Stimulated activated CD4-positive, alpha-beta T cell treated with anti-CD3 and anti-CD28 coated beads, Interleukin-1b, Interleukin-23, amount 100 ng/mL, for 48 hours (primary cell): ENCODE data around the gene NR3C1.

Source experiments
- DNase-seq: peaks from one replicate; pipeline ENCODE4 v3.0.0-alpha.2; 2020

NR3C1 gene

GRCh38 chr5:143425835-143426234 is 22.3 kb upstream of the NR3C1 start:
- no peak for DNase-seq

- DNase-seq = no peak
These were observed 14.8 kb upstream of the NR3C1 start for GRCh38 chr5:143418140-143418866.

- DNase-seq = no peak
These were observed 14.1 kb upstream of the NR3C1 start for GRCh38 chr5:143417503-143418139.

GRCh38 chr5:143416411-143416810 is 12.9 kb upstream of the NR3C1 start:
- DNase-seq = no peak

- no peak for DNase-seq
These were observed 10.6 kb upstream of the NR3C1 start for GRCh38 chr5:143413958-143414669.

- no peak for DNase-seq
These were observed 9.3 kb upstream of the NR3C1 start for GRCh38 chr5:143412661-143413342.

- DNase-seq = no peak
These were observed 6.4 kb upstream of the NR3C1 start for GRCh38 chr5:143409926-143410325.

- DNase-seq = no peak
These were observed 2.9 kb upstream of the NR3C1 start for GRCh38 chr5:143406408-143406807.

- no peak for DNase-seq
These were observed 2.3 kb upstream of the NR3C1 start for GRCh38 chr5:143405849-143406098.

GRCh38 chr5:143405063-143405848 is 1.8 kb upstream of the NR3C1 start:
- DNase-seq = peak; percentile 87

- peak; percentile 59 for DNase-seq
These were observed 1.1 kb upstream of the NR3C1 start for GRCh38 chr5:143404416-143405062.

GRCh38 chr5:143403334-143403592 is 223 bp downstream of the NR3C1 start:
- DNase-seq = no peak

GRCh38 chr5:143402553-143403333 is 743 bp downstream of the NR3C1 start:
- peak; percentile 49 for DNase-seq

- DNase-seq = no peak
These were observed 1.4 kb downstream of the NR3C1 start for GRCh38 chr5:143402017-143402552.

- DNase-seq = no peak
These were observed 2.1 kb downstream of the NR3C1 start for GRCh38 chr5:143401227-143402016.

- DNase-seq = no peak
These were observed 2.8 kb downstream of the NR3C1 start for GRCh38 chr5:143400541-143401226.

GRCh38 chr5:143399616-143400540 is 3.6 kb downstream of the NR3C1 start:
- no peak for DNase-seq

- no peak for DNase-seq
These were observed 4.8 kb downstream of the NR3C1 start for GRCh38 chr5:143398451-143399237.
